MM.1S (cell line): ENCODE measurements around the gene JHY.
A peak's percentile ranks its signal among the peaks of the same experiment; 100 is the strongest.

ENCODE experiments used
- DNase-seq: peaks from one replicate; pipeline ENCODE4 v3.0.0-alpha.2; 2015
- H2AFZ ChIP-seq: fragments of 300-600 bp; sonication (generic); 2 replicates; pipeline ENCODE4 v1.6.0; 2016; ENCODE audit warnings: antibody characterized with exemption, low read length
- H3F3A ChIP-seq: fragments of 300-600 bp; sonication (generic); 2 replicates; pipeline ENCODE4 v1.6.1; 2016; ENCODE audit warnings: mild to moderate bottlenecking, antibody characterized with exemption, low read length, moderate library complexity, mixed read lengths; ENCODE audit not compliant: insufficient read depth
- H3K27ac ChIP-seq: fragments of 300-600 bp; sonication (generic); 2 replicates; pipeline ENCODE4 v1.5.1; 2016; ENCODE audit warnings: mild to moderate bottlenecking, low read length
- H3K27me3 ChIP-seq: fragments of 300-600 bp; sonication (generic); replicated peaks from 2 replicates; pipeline ENCODE4 v1.6.0; 2016; ENCODE audit warnings: low read length; ENCODE audit not compliant: insufficient read depth
- H3K36me3 ChIP-seq: fragments of 300-600 bp; sonication (generic); replicated peaks from 2 replicates; pipeline ENCODE4 v1.6.1; 2016; ENCODE audit warnings: mild to moderate bottlenecking, low read length, mixed read lengths; ENCODE audit not compliant: insufficient read depth
- H3K4me1 ChIP-seq: fragments of 300-600 bp; sonication (generic); 2 replicates; pipeline ENCODE4 v1.6.1; 2016; ENCODE audit warnings: low read length, mixed read lengths
- H3K4me2 ChIP-seq: fragments of 300-600 bp; sonication (generic); 2 replicates; pipeline ENCODE4 v1.6.0; 2016; ENCODE audit warnings: low read depth, low read length
- H3K4me3 ChIP-seq: fragments of 300-600 bp; sonication (generic); 2 replicates; pipeline ENCODE4 v1.5.1; 2016; ENCODE audit warnings: low read length, mixed read lengths
- H3K79me2 ChIP-seq: fragments of 300-600 bp; sonication (generic); 2 replicates; pipeline ENCODE4 v1.6.1; 2016; ENCODE audit warnings: mixed run types, low read length, mixed read lengths
- H3K9ac ChIP-seq: fragments of 300-600 bp; sonication (generic); 2 replicates; pipeline ENCODE4 v1.6.1; 2016; ENCODE audit warnings: low read length, mixed read lengths
- H3K9me2 ChIP-seq: fragments of 300-600 bp; sonication (generic); replicated peaks from 2 replicates; pipeline ENCODE4 v1.6.1; 2016; ENCODE audit warnings: mild to moderate bottlenecking, low read length, mixed read lengths; ENCODE audit not compliant: insufficient read depth
- H3K9me3 ChIP-seq: fragments of 300-600 bp; sonication (generic); replicated peaks from 2 replicates; pipeline ENCODE4 v1.6.1; 2016; ENCODE audit warnings: mild to moderate bottlenecking, low read length, mixed read lengths; ENCODE audit not compliant: insufficient read depth
- H4K20me1 ChIP-seq: fragments of 300-600 bp; sonication (generic); 2 replicates; pipeline ENCODE4 v1.6.1; 2016; ENCODE audit warnings: mild to moderate bottlenecking, low read length, moderate library complexity, mixed read lengths; ENCODE audit not compliant: insufficient read depth
- EZH2 ChIP-seq: fragments of 300-600 bp; sonication (generic); optimal IDR thresholded peaks from 2 replicates; pipeline ENCODE3; 2017; ENCODE audit warnings: low read depth, mild to moderate bottlenecking, antibody characterized with exemption, low read length, mixed read lengths
- EZH2phosphoT487 ChIP-seq: fragments of 300-600 bp; sonication (generic); IDR thresholded peaks from 2 replicates; pipeline ENCODE4 v1.6.1; 2018; ENCODE audit warnings: antibody characterized with exemption, low read length
- TF ChIP-seq, protein P1 (sequence below): fragments of 300-600 bp; sonication (generic); IDR thresholded peaks from 2 replicates; pipeline ENCODE4 v1.5.1; 2016; ENCODE audit warnings: antibody characterized with exemption, low read length, mixed read lengths

Gene JHY

DNA sequence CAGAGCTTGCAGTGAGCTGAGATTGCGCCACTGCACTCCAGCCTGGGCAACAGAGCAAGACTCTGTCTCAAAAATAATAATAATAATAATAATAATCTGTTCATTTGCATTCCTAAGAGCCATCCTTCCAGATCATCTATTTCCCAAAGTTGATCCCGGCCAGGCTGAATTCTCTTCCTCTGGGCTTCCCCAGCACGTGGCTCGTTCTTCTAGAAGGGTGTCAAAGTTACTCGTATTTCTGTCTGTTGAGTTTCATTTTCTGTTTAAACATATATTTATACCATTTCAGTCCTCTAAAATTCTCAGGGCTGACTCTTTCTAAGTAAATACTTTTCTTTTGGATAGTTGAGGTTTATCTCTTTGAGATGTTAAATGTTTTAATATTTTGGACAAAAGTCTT is 4.8 kb upstream of the JHY start:
- TF ChIP-seq, protein P1, sequence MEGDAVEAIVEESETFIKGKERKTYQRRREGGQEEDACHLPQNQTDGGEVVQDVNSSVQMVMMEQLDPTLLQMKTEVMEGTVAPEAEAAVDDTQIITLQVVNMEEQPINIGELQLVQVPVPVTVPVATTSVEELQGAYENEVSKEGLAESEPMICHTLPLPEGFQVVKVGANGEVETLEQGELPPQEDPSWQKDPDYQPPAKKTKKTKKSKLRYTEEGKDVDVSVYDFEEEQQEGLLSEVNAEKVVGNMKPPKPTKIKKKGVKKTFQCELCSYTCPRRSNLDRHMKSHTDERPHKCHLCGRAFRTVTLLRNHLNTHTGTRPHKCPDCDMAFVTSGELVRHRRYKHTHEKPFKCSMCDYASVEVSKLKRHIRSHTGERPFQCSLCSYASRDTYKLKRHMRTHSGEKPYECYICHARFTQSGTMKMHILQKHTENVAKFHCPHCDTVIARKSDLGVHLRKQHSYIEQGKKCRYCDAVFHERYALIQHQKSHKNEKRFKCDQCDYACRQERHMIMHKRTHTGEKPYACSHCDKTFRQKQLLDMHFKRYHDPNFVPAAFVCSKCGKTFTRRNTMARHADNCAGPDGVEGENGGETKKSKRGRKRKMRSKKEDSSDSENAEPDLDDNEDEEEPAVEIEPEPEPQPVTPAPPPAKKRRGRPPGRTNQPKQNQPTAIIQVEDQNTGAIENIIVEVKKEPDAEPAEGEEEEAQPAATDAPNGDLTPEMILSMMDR, result no peak
- TF ChIP-seq EZH2phosphoT487, result no peak
- Histone ChIP-seq H3K4me3 (no peak overlapping the region), H3K27ac (no peak overlapping the region), H3K9me3 (no peaks in the 10 kb centered on the region), H3K9me2 (no peaks in the 10 kb centered on the region), H3K36me3 (no peaks in the 10 kb centered on the region), H3K4me2 (peak overlapping the region; percentile 46), H3F3A (no peaks in the 10 kb centered on the region), H3K4me1 (0 out of 2 replicates have a peak, but pooled peaks cover 8% of the 10 kb centered on the region), H3K79me2 (no peaks in the 10 kb centered on the region), H4K20me1 (no peaks in the 10 kb centered on the region), H3K9ac (no peak overlapping the region), H2AFZ (no peak overlapping the region), H3K27me3 (no peaks in the 10 kb centered on the region)
- peak; percentile 24 for DNase-seq

- Histone ChIP-seq H3K27ac (no peak overlapping the region), H3K9me3 (no peaks in the 10 kb centered on the region), H3K4me1 (peaks cover 10% of the 10 kb centered on the region; the same call in 1 of the 2 replicates), H3K27me3 (no peaks in the 10 kb centered on the region), H3K9ac (no peak overlapping the region), H3K4me3 (no peak overlapping the region), H2AFZ (no peak overlapping the region), H3K9me2 (no peaks in the 10 kb centered on the region), H3K79me2 (no peaks in the 10 kb centered on the region), H3K36me3 (no peaks in the 10 kb centered on the region), H3K4me2 (no peak overlapping the region), H4K20me1 (no peaks in the 10 kb centered on the region), H3F3A (peaks cover 9% of the 10 kb centered on the region; the same call in 1 of the 2 replicates)
- no peak for DNase-seq
- no peak for TF ChIP-seq EZH2phosphoT487
- TF ChIP-seq EZH2, result no peak
- TF ChIP-seq, protein P1, result no peak
Observed at GRCh38 chr11:122879785-122880184, 2.8 kb upstream of the JHY start.

GRCh38 chr11:122882857-122883645 is 492 bp downstream of the JHY start:
- Histone ChIP-seq H3K27ac (peak overlapping the region; percentile 84; the same call in 1 of the 2 replicates), H3K4me2 (peak overlapping the region; percentile 78), H3K9me3 (no peaks in the 10 kb centered on the region), H3K79me2 (no peaks in the 10 kb centered on the region), H3K9ac (peak overlapping the region; percentile 84), H4K20me1 (no peaks in the 10 kb centered on the region), H3F3A (peaks cover 9% of the 10 kb centered on the region; the same call in 1 of the 2 replicates), H2AFZ (peak overlapping the region; percentile 96), H3K36me3 (no peaks in the 10 kb centered on the region), H3K27me3 (no peaks in the 10 kb centered on the region), H3K4me3 (peak overlapping the region; percentile 74), H3K9me2 (no peaks in the 10 kb centered on the region), H3K4me1 (peaks cover 10% of the 10 kb centered on the region; the same call in 1 of the 2 replicates)
- TF ChIP-seq EZH2 (no peak), EZH2phosphoT487 (no peak)
- TF ChIP-seq, protein P1, result no peak
- DNase-seq, result peak; percentile 51
